Amygdala (tissue), 56 donors: ENCODE measurements around the gene FCMR.
"Not testable (repeated sequence)": the region's sequence is repeated elsewhere in the genome, so short reads cannot be mapped to it uniquely, and the experiment has no call there.

Experiments
- DNase-seq, 56 donors: peaks; one replicate each; lab custom pipeline; 2025; lab: John Stamatoyannopoulos, UW

FCMR gene

DNA sequence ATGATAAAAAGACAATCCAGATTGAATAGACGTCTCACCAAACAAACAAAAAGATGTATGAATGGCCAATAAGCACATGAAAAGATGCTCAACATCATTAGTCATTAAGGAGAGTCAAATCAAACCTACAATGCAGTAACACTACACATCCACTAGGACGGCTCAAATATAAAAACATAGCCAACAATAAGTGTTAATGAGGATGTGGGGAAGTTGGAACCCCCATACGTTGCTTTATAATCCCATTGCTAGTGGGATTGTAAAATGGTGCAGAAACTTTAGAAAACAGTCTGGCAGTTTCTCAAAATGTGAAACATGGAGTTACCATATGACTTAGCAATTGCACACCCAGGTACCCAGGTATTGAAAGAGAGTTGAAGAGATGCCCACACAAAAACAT, 39.2 kb downstream of the FCMR start:
- DNase-seq = no peak

DNA sequence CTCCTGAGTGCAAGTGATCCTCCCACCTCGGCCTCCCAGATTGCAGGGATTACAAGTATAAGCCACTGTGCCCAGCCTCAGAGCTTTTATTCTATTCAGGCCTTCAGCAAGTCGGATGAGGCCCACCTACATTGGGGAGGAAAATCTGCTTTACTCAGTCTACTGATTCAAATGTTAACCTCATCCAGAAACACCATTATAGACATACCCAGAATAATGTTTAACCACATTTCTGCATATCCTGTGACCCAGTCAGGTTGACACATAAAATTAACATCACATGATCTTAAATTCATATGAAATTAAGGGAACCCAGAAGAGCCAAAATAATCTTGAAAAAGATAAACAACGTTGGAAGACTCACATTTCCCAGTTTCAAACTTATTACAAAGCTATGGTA, 41.4 kb downstream of the FCMR start:
- no peak for DNase-seq

DNA sequence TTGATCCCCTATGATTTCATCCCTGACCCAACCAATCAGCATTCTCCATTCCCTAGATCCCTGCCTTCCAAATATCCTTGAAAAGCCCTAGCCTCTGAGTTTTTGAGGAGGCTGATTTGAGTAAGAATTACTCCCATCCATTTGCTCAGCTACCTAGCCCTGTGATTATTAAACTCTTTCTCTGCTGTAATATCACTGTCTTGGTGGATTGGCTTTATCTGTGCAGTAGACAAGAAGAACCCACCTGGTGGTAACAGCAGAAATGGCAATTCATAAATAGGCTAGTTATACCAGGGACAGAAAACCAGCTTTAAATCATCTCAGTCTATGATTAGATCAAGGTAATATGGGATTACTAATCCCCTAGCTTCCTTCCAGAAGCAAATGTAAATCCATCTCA, 43.3 kb downstream of the FCMR start:
- DNase-seq = no peak

DNA sequence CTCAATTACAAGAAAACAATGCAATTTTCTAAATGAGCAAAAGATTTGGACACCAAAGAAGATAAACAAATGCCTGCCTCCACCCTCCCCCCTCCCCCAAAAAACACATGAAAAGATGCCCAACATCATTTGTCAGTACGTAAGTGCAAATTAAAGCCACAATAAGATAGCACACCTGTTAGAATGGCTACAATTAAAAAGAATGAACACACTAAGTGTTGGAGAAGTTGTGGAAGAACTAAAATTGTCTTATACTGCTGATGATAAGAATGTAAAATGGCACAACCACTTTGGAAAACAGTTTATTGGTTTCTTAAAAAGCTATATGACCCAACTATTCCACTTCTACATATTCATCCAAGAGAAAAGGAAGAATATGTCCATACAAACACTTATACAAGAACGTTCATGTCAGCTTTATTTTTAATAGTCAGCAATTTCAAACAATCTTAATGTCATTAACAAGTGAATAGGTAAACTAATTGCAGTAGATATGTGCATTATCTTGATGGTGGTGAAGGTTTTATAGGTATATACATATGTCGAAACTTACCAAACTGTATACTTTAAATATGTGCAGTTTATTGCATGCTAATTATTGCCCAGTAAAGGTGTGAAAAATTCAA, 45.9 kb downstream of the FCMR start:
- DNase-seq = no peak

DNA sequence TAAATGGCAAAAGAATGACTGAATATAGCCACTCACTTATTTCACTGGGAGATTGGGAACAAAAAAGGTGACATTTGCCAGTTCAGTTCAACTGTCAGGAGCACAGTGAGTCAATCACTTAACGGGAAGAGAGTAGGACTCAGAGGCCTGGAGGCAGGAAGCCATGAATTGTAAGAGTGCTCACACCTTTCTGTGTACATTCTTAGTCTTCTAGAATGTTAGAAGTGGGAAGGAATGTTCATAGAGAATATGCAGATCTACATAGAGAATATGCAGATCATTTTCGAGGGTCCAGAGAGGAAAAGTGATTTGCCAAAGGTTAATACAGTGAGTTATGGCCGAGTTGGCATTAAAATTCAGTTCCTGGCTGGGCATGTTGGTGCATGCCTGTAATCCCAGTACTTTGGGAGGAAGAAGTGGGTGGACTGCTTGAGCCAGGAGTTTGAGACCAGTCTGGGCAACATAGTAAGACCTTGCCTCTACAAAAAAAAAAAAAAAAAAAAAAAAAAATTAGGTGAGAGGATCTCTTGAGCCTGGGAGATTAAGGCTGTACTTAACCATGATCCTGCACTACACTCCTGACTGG, 48.0 kb downstream of the FCMR start:
- no peak for DNase-seq

DNA sequence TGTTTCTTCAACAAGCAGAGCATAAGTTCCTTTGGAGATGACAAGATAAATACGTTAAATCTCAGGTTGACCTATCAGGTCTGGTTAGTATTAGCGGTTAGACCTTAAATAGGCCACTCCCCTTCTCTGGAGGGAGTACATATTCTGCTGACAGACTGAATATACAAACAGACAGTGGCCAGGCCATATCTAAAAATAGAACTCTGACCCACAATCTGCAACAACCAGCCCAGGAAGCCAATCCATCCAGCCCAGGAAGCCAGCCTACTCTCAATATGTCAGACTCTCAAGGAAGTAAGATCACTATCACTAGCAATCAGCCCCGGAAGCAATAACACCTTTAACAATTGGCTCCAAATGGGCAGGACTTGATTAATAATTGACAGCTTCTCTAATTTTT, 49.6 kb downstream of the FCMR start:
- no peak for DNase-seq

DNA sequence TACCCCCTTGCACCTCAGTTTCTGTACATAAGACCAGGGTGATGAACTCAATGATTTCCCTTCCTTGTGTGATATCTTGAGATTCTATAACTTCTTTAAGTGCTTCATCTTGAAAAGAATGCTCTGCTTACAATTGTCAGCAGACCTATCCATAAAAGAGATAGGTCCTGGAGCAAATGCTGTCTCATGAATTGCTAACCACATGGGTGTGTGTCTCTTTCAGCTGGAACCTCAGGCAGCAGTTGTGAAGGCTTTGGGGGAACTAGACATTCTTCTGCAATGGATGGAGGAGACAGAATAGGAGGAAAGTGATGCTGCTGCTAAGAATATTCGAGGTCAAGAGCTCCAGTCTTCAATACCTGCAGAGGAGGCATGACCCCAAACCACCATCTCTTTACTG, 53.5 kb downstream of the FCMR start:
- no peak for DNase-seq

DNA sequence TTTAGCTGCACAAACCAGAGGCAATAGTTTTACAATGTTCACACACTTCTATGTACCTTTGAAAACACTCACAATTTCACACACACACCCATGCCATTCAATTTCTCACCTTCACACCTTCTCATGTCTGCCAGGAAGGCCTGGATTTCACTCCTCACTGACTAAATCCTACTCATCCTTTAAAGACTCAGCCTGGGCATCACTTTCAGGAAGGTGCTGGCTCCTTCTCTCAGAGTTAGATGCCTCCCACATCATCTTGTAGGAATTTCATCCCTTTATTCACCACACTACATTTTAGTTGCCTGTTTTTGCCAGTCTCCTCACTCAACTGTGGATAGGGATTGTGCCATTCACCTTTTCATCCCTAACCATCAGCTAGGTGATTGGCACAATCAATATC, 54.0 kb downstream of the FCMR start:
- no peak for DNase-seq

DNA sequence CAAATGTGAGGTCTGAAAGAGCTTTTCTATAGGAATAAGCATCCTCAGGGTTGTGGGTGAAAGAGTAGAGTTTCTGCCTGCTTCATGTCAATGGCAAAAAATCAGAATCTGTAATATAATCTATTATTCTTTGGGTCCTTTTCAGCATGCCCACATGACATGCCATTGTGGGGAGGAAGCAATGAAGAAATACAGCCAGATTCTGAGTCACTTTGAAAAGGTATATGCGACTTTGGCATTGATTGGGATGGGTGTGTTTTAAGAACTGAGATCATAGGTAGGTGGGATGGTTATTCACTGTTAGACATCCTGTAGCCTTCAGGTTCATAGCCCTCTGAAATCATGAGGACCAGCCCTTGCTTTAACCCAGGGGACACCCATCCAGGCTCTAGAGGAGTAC, 54.5 kb downstream of the FCMR start:
- no peak for DNase-seq

- no peak for DNase-seq
These were observed 55.7 kb downstream of the FCMR start for GRCh38 chr1:206866062-206866461.

GRCh38 chr1:206864939-206865671, 56.6 kb downstream of the FCMR start, which contains the start of gene IL20:
IL20 (plus strand) TSS chr1:206865623; CDS start chr1:206865853, 230 bp downstream.
- DNase-seq = peak in 20 of 56 donors; percentile 1 to 62 (median 11)

DNA sequence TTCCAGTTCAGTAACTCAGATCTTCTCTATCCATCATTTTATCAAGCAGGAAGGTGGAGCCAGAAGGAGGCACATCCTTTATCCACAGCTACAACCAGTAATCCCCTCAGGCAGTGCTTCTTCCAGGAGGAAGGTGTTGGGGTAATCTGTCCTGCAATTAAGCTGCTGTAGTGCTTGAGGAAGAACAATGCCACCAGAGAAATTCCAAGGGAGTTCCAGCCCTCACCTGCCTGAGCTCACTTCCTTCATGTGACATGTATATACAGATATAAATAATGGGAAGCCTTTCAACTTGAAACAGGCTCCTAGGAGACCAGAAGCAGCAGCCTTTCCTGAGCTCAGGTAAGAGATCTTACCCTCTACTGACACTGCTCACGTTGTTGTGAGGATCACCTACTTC, 58.5 kb downstream of the FCMR start:
- no peak for DNase-seq

GRCh38 chr1:206860165-206860564, 61.6 kb downstream of the FCMR start:
- no peak for DNase-seq

DNA sequence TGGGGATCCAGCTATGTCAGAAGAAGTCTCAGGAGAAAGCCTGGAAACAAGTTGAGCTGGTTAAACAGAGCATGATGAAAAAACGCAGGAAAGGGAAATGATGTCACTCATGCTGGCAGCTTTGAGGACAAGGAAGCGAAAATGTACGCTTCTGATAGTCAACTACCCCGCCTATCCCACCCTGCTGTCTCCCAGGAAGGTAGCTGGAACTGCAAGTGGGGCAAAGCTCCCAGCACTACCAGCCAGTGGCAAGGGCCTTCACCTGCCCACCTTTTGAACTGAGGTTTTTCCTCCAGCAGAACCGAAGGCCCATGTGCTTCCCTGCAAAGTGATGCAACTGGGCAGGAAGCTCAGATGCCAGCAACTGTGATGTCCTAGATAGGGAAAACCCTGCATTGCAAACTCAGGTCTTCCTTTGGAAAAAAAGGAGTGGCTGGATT, 62.6 kb downstream of the FCMR start:
- DNase-seq = peak in 5 of 56 donors; percentile 5 to 24 (median 9)

DNA sequence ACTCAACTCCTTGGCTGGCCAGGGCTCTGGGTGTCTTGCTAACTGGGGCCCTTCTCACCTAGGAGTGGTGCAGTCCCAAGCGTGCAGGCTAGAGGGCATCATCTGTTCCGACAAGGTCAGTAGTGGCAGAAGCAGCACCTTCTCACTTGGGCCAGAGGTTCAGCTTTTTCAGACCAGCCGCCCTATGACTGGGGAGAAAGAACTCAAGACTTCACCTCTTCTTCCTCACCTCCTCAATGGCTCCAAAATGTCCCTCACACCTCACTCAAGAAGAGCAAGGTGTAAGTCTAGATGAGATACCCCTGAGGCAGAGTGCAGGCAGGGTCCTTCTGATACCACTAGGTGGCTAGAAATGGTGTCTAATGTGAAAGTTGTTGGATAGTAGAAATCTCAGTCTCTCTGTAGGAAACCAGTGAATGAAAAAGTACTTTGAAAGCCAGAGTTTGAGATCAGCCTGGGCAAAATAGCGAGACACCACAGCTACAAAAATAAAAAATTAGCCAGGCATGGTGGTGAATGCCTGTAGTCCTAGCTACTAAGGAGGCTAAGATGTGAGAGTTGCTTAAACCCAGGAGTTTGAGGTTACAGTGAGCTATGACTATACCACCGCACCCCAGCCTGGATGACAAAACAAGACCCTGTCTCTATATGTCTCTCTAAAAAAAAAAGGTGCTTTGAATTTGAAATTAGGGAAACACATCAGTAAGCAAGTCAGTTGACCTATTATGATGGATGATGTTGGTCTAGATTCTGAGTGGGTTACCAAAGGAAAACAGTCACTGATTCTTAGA, 64.9 kb downstream of the FCMR start:
- DNase-seq = no peak

GRCh38 chr1:206855859-206856258, 65.9 kb downstream of the FCMR start:
- DNase-seq = no peak

- DNase-seq = no peak
These were observed 67.2 kb downstream of the FCMR start for GRCh38 chr1:206854401-206855129.

DNA sequence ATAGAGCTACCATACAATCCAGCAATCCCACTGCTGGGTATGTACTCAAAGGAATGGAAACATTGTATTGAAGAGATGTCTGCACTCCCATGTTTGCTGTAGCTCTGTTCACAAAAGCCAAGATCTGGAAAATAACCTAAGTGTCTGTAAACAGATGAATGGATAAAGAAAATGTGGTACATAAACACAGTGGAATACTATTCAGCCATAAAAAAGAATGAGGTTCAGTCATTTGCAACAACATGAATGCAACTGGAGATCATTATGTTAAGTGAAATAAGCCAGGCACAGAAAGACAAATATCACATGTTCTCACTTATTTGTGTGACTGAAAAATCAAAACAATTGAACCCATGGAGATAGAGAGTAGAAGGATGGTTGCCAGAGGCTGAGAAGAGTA, 68.0 kb downstream of the FCMR start:
- DNase-seq = not testable (repeated sequence)
